ENCODE results near the gene NUB1.

DNA sequence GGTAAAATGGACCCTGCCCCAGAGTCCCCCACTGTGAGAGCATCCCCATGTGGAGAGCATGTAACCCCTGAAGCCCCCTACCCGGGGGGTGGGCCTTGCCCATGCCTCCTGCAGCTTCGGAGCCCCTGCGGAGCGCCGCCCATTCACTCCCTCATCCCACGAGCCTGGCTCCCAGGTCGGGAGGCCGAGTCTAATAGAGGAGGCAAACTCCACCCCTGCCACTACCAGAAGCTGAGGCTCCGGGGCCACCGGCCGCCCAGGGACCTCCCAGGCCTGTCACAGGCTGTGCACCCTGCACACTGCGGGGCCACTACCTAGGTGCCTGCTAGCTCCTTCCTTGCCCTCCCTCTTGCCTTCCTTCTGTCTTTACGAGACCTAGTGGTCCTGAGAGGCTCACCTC is 50.8 kb downstream of the NUB1 start:
- TF ChIP-seq ELF4 (IDR thresholded peaks at IDR 0.05) (no peak), FOXA1 (IDR thresholded peaks at IDR 0.05) (no peak), FOXK2 (IDR thresholded peaks at IDR 0.05) (no peak), CTBP1 (IDR thresholded peaks at IDR 0.05; ENCODE audit: borderline replicate concordance) (no peak), FOXM1 (IDR thresholded peaks at IDR 0.05; ENCODE audit: borderline replicate concordance) (no peak), HDGF (IDR thresholded peaks at IDR 0.05; ENCODE audit: borderline replicate concordance) (no peak)
- TF ChIP-seq, protein P1, sequence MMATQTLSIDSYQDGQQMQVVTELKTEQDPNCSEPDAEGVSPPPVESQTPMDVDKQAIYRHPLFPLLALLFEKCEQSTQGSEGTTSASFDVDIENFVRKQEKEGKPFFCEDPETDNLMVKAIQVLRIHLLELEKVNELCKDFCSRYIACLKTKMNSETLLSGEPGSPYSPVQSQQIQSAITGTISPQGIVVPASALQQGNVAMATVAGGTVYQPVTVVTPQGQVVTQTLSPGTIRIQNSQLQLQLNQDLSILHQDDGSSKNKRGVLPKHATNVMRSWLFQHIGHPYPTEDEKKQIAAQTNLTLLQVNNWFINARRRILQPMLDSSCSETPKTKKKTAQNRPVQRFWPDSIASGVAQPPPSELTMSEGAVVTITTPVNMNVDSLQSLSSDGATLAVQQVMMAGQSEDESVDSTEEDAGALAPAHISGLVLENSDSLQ (IDR thresholded peaks at IDR 0.05), result no peak

Data from HEK293T (cell line).